Measurements from ENCODE around the gene SDHA. TPM values are rescaled to one million over a fixed set of nuclear protein-coding genes. Genes with fewer than 3 reads are reported as not detected.
"Not testable (repeated sequence)": the region's sequence is repeated elsewhere in the genome, so short reads cannot be mapped to it uniquely, and the experiment has no call there.

Gene SDHA
- total RNA-seq, 1 donor from 2014 or later, result 130 TPM

- peaks cover 5% of the 10 kb centered on the region for H3K36me3 Mint-ChIP-seq (ENCODE audit: unreplicated experiment)
- no peaks in the 10 kb centered on the region for H3K9me3 Mint-ChIP-seq (ENCODE audit: unreplicated experiment)
- peaks cover 66% of the 10 kb centered on the region for H3K4me1 Mint-ChIP-seq (ENCODE audit: unreplicated experiment)
- peak overlapping the region; percentile 94 for H3K4me3 Mint-ChIP-seq (ENCODE audit: unreplicated experiment)
- peak overlapping the region; percentile 89 for H3K27ac Mint-ChIP-seq (ENCODE audit: unreplicated experiment)
- TF ChIP-seq CTCF (IDR thresholded peaks at IDR 0.05), result no peak
- DNase-seq (ENCODE audit: extremely low spot score, unreplicated experiment), result no peak
- H3K27me3 Mint-ChIP-seq (ENCODE audit: unreplicated experiment), result no peaks in the 10 kb centered on the region
Measured at GRCh38 chr5:219460-219863, 1.3 kb downstream of the SDHA start.

DNA sequence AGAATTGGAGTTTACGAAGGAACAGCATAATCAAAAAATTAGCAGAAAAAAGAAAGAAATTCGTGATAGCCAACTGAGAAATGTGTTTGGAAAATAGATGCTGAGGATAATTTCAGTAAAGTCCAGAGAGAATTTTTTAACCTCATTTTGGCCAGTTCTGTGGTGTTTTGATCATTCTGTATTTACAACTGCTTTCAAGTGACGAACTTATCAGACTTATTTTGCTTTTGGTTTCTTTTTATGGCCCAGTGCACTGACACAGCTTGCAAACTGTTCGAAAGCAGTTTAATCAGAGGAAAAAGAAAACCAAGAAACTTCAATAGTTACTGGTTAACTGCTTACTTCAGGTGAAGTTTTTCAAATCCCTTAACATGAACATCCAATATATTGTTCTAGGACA is 1.9 kb downstream of the SDHA start:
- H3K27ac Mint-ChIP-seq (ENCODE audit: unreplicated experiment), result peak overlapping the region; percentile 89
- peaks cover 10% of the 10 kb centered on the region for H3K36me3 Mint-ChIP-seq (ENCODE audit: unreplicated experiment)
- peak overlapping the region; percentile 94 for H3K4me3 Mint-ChIP-seq (ENCODE audit: unreplicated experiment)
- DNase-seq (ENCODE audit: extremely low spot score, unreplicated experiment), result no peak
- H3K27me3 Mint-ChIP-seq (ENCODE audit: unreplicated experiment), result no peaks in the 10 kb centered on the region
- TF ChIP-seq CTCF (IDR thresholded peaks at IDR 0.05), result no peak
- H3K9me3 Mint-ChIP-seq (ENCODE audit: unreplicated experiment), result no peaks in the 10 kb centered on the region
- H3K4me1 Mint-ChIP-seq (ENCODE audit: unreplicated experiment), result peaks cover 61% of the 10 kb centered on the region

- not testable (repeated sequence) for H3K27me3 Mint-ChIP-seq (ENCODE audit: unreplicated experiment); DNase-seq (ENCODE audit: extremely low spot score, unreplicated experiment); H3K9me3 Mint-ChIP-seq (ENCODE audit: unreplicated experiment)
- Mint-ChIP-seq H3K36me3 (ENCODE audit: unreplicated experiment) (peaks cover 26% of the 10 kb centered on the region), H3K4me3 (ENCODE audit: unreplicated experiment) (peak overlapping the region; percentile 53), H3K27ac (ENCODE audit: unreplicated experiment) (peak overlapping the region; percentile 87), H3K4me1 (ENCODE audit: unreplicated experiment) (peaks cover 44% of the 10 kb centered on the region)
Measured at GRCh38 chr5:222951-223715, 5.0 kb downstream of the SDHA start.

GRCh38 chr5:223791-224190 is 5.7 kb downstream of the SDHA start:
- Mint-ChIP-seq H3K4me3 (ENCODE audit: unreplicated experiment) (no peak overlapping the region), H3K4me1 (ENCODE audit: unreplicated experiment) (peaks cover 44% of the 10 kb centered on the region), H3K36me3 (ENCODE audit: unreplicated experiment) (peaks cover 31% of the 10 kb centered on the region), H3K9me3 (ENCODE audit: unreplicated experiment) (no peaks in the 10 kb centered on the region), H3K27ac (ENCODE audit: unreplicated experiment) (peak overlapping the region; percentile 87), H3K27me3 (ENCODE audit: unreplicated experiment) (no peaks in the 10 kb centered on the region)
- no peak for DNase-seq (ENCODE audit: extremely low spot score, unreplicated experiment)
- TF ChIP-seq CTCF (IDR thresholded peaks at IDR 0.05), result no peak

DNA sequence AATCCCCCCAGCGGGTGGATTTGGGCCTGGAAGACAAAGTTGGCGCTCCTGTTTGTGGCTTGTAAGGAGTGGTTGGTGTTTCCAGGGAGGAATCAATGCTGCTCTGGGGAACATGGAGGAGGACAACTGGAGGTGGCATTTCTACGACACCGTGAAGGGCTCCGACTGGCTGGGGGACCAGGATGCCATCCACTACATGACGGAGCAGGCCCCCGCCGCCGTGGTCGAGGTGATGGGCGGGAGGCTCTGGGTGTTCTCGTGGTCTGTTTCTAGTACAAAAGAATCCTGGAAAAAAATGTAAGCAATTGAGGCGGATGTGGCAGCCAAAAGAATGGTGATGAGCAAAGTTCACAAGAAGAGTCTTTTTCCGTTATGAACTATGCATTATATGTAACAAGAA is 7.2 kb downstream of the SDHA start:
- Mint-ChIP-seq H3K9me3 (ENCODE audit: unreplicated experiment) (no peaks in the 10 kb centered on the region), H3K27ac (ENCODE audit: unreplicated experiment) (no peak overlapping the region), H3K4me3 (ENCODE audit: unreplicated experiment) (no peak overlapping the region), H3K27me3 (ENCODE audit: unreplicated experiment) (no peaks in the 10 kb centered on the region), H3K36me3 (ENCODE audit: unreplicated experiment) (peaks cover 37% of the 10 kb centered on the region), H3K4me1 (ENCODE audit: unreplicated experiment) (peaks cover 34% of the 10 kb centered on the region)
- no peak for TF ChIP-seq CTCF (IDR thresholded peaks at IDR 0.05)
- DNase-seq (ENCODE audit: extremely low spot score, unreplicated experiment), result no peak

- not testable (repeated sequence) for DNase-seq (ENCODE audit: extremely low spot score, unreplicated experiment); H3K27ac Mint-ChIP-seq (ENCODE audit: unreplicated experiment); H3K4me3 Mint-ChIP-seq (ENCODE audit: unreplicated experiment); H3K27me3 Mint-ChIP-seq (ENCODE audit: unreplicated experiment); H3K9me3 Mint-ChIP-seq (ENCODE audit: unreplicated experiment)
- Mint-ChIP-seq H3K36me3 (ENCODE audit: unreplicated experiment) (peaks cover 54% of the 10 kb centered on the region), H3K4me1 (ENCODE audit: unreplicated experiment) (peaks cover 16% of the 10 kb centered on the region)
Measured at GRCh38 chr5:227375-227774, 9.3 kb downstream of the SDHA start.

Data from osteocyte (in vitro differentiated cells).